ENCODE measurements around the gene TTC28.

- TF ChIP-seq POLR2AphosphoS5 (IDR thresholded peaks at IDR 0.05; ENCODE audit: low read length) (no peak), EGR1 (IDR thresholded peaks at IDR 0.05; ENCODE audit: borderline replicate concordance in 1 of 2, low read depth in 2 of 2, low read length in 2 of 2) (no peak), CTCF (IDR thresholded peaks at IDR 0.05 in 2 of 3, conservative IDR thresholded peaks at IDR 0.05 in 1 of 3; ENCODE audit: control insufficient read depth in 2 of 3, extremely low read depth in 1 of 3, insufficient read depth in 1 of 3, low read depth in 3 of 3, low read length in 3 of 3) (no peak), PBX3 (IDR thresholded peaks at IDR 0.05; ENCODE audit: insufficient replicate concordance, low read depth, low read length) (no peak), RAD21 (IDR thresholded peaks at IDR 0.05; ENCODE audit: insufficient read depth, low read depth, low read length) (no peak)
Observed at GRCh38 chr22:28402060-28402459, 277.6 kb downstream of the TTC28 start.

Data from GM12878 (cell line).